Esophagus squamous epithelium (tissue), 4 donors: ENCODE data around the gene AURKA.

Experiments
- POLR2A ChIP-seq, 4 donors: fragments of 450-650 bp; IDR thresholded peaks; one replicate each; pipeline ENCODE4 v1.6.1; 2017; ENCODE audit warnings: antibody characterized with exemption in 4 of 4, mild to moderate bottlenecking in 4 of 4, moderate library complexity in 3 of 4
- TF ChIP-seq, protein P1 (sequence below), 6 experiments: fragments of 450-650 bp in 4 of 6; fragments of 200-600 bp in 2 of 6; sonication (generic) in 2 of 6; IDR thresholded peaks; one replicate each; pipeline ENCODE4 v1.5.1; 2016 to 2019; ENCODE audit warnings: antibody characterized with exemption in 6 of 6, mild to moderate bottlenecking in 4 of 6, moderate library complexity in 4 of 6

- TF ChIP-seq, protein P1, sequence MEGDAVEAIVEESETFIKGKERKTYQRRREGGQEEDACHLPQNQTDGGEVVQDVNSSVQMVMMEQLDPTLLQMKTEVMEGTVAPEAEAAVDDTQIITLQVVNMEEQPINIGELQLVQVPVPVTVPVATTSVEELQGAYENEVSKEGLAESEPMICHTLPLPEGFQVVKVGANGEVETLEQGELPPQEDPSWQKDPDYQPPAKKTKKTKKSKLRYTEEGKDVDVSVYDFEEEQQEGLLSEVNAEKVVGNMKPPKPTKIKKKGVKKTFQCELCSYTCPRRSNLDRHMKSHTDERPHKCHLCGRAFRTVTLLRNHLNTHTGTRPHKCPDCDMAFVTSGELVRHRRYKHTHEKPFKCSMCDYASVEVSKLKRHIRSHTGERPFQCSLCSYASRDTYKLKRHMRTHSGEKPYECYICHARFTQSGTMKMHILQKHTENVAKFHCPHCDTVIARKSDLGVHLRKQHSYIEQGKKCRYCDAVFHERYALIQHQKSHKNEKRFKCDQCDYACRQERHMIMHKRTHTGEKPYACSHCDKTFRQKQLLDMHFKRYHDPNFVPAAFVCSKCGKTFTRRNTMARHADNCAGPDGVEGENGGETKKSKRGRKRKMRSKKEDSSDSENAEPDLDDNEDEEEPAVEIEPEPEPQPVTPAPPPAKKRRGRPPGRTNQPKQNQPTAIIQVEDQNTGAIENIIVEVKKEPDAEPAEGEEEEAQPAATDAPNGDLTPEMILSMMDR (IDR thresholded peaks at IDR 0.05): no peak
- no peak for TF ChIP-seq POLR2A (IDR thresholded peaks at IDR 0.05)
These were observed 32.9 kb upstream of the AURKA start for GRCh38 chr20:56424931-56425330.
